CMK (cell line): ENCODE data around the gene ADCY5.

Experiments
- DNase-seq: peaks from one replicate; pipeline ENCODE4 v3.0.0-alpha.2; 2010; ENCODE audit warnings: low read depth

The ADCY5 gene

GRCh38 chr3:123429362-123430125 is 19.3 kb downstream of the ADCY5 start:
- DNase-seq, result no peak

GRCh38 chr3:123424999-123425712 is 23.7 kb downstream of the ADCY5 start:
- DNase-seq, result no peak

- no peak for DNase-seq
These were observed 24.4 kb downstream of the ADCY5 start for GRCh38 chr3:123424321-123424998.

DNA sequence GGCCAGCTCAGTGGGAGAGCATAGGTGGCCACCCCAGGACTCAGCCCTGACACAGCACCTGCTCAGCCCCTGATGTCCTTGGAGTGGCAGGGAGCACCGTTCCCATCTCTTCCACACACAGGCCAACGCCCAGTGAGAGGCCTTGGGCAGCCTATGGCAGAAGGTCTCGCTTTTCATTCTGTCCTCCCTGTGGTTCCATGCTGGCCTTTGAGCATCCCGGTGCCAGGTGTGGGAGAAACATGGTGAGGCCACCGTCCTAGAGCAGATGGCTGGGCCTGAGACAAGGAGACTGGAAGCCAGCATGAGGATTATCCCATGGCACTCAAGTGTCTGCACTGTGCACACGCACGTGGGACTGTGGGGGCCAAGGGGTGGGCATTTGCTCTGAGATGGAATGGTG is 25.1 kb downstream of the ADCY5 start:
- no peak for DNase-seq

GRCh38 chr3:123423031-123423430 is 25.9 kb downstream of the ADCY5 start:
- DNase-seq, result no peak

DNA sequence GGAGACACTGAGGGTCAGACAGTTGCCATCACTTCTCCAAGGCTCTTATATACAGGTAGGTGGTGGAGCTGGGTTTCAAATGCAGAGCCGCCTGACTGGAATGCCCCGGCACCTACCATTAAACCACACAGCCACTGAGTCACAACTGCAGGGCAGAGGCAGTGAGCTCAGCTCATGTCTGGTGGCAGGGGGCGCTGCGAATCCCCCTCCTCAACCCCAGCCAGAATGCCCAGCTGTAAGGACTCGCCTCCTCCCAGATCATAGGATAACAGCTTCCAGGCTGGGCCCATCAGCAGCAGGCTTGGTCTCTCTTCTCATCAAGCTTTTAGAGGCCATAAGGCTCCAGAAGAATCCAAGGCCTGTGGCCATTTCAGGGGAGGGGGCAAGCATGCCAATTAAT is 26.4 kb downstream of the ADCY5 start:
- DNase-seq, result no peak

GRCh38 chr3:123421353-123422174 is 27.3 kb downstream of the ADCY5 start:
- DNase-seq, result no peak

DNA sequence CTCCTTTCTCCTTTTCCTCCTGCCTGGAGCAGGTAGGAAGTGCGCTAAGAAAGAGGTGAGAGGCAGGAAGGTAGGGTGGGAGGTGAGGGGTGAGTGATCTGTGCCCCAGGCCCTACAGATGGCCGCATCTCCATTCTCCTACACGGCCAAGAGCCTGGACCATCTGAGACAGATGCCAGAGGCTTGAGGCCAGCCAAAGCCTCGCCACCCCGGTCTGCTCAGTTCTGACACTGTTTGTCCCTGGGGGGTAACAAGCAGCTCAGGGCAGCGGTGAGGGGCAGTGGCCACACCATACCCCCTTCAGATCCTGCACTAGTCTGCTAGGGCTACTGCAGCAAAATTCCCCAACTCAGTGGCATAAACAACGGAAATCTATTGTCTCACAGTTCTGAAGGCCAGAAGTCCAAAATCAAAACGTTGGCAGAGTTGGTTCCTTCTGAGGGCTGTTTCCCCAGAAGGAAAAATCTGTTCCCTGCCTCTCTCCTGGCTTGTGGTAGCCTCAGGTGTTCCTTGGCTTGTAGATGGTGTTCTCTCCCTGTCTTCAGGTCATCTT is 28.4 kb downstream of the ADCY5 start:
- no peak for DNase-seq

- no peak for DNase-seq
These were observed 29.0 kb downstream of the ADCY5 start for GRCh38 chr3:123419850-123420297.

- DNase-seq, result no peak
These were observed 29.6 kb downstream of the ADCY5 start for GRCh38 chr3:123419181-123419849.

DNA sequence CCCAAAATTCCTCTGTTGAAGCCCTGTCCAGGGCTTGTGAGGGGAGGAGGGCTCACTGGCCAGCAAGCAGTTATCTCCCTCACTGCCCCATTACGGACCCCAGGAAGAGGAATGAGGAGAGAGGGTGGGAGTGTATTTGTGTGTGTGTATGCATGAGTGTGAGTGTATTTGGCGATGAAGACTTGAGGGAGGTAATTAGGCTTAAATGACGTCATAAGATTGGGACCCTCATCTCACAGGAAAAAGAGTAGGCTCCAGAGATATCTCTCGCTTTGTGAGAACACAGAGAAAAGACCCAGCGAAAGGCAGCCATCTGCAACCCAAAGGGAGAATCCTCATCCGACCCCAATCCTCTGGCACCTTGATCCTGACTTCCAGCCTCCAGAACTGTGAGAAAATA is 32.2 kb downstream of the ADCY5 start:
- DNase-seq, result no peak

- DNase-seq, result no peak
These were observed 32.7 kb downstream of the ADCY5 start for GRCh38 chr3:123416173-123416572.

DNA sequence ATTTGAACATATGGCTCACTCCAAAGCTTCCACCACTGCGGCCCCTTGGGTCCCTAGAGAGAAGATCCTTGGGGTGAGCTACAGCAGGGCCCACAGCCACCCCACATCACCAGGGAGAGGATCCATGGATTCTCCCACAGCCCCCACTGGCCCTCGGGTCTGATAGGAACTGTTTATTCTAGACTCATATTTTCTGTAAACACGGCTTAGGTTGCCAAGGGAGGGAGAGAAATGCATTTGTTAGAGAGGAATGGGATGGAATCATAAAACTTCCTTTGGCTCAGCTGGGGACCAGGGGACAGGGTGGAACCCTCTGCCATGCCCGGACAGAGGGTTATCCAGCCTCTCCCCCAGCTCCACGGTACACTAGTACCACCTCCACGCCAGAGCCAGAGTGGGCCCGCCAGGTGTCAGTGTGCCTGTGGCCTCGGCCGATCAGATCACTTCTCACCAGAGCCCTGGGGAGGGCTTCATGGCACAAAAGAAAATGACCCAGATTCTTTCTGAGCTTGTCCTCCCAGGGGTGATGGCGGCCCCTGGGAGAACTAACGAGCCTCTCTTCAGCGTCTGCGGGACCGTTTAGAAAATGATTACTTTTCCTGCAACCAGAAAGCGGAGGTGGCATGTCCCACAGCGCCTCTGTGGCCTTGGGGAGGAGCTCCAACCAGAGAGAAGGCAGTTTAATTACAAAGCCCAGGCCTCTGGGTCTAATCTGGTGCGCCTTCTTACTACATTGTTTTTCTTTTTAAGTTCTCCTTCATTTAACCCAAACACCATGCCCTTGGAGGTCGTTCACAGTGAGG is 33.7 kb downstream of the ADCY5 start:
- no peak for DNase-seq

GRCh38 chr3:123412811-123413604 is 35.9 kb downstream of the ADCY5 start:
- DNase-seq, result no peak

GRCh38 chr3:123412076-123412475 is 36.8 kb downstream of the ADCY5 start:
- no peak for DNase-seq

DNA sequence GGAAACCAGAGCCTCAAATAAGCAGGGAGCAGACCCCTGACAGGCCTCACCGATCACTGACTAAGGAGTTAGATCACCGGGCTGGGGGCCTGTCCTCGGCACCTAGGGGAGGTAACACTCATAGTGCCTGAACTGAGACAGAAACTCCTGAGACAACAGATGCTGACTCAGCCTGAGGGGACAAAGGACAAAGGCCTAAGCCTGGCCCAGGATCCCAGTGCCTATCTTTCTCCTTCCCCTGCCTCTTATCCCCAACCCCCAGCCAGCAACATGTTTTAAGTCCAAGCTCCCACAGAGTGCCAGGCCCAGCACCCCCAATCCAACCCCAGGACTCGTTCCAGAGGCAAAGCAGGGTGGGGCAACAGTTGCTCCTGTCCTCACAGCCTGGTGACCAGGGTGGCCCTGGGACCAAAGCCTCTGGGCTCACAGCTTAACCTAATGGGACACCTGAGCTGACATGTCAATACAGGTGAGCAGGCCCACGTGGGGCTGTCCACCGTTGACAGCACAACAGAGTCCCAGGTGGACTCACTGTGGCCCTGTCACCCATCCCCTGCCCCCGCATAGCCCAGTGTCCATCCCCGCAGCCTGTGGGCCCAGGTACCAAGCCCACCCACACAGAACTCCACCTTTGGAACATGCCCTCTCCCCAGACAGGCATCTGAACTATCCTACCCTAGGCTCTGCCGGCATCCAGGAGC is 37.4 kb downstream of the ADCY5 start:
- DNase-seq, result no peak

DNA sequence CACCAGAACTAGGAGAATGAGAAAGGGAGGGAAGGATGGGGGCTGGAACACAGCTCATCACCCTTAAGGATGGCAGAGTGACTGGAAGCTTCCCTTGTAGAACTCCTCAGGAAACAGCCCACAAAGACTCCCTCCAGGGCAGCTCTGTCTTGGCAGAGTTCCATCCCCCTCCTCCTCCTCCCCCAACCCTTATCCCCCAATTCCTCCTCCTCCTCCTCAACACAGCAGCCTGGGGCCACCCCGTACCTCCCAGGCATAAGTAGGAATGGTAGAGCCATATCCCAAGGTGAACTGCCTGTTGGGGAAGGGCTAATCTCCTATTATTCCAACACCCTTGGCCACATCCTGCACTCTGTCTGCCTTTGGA is 38.8 kb downstream of the ADCY5 start:
- no peak for DNase-seq

GRCh38 chr3:123409443-123410148 is 39.3 kb downstream of the ADCY5 start:
- no peak for DNase-seq
